GM20000 (cell line): ENCODE results near the gene SLC16A5.

Experiments
- DNase-seq: peaks from one replicate; pipeline ENCODE4 v3.0.0; 2012; ENCODE audit warnings: low spot score
- CTCF ChIP-seq: IDR thresholded peaks from 2 replicates; pipeline ENCODE4 v1.5.1; 2012; ENCODE audit warnings: mild to moderate bottlenecking, control low read depth; ENCODE audit errors: extremely low read depth, missing control alignments

The SLC16A5 gene

GRCh38 chr17:75102385-75102821 is 14.6 kb downstream of the SLC16A5 start:
- peak; percentile 62 for DNase-seq
- TF ChIP-seq CTCF: no peak

- TF ChIP-seq CTCF: no peak
- no peak for DNase-seq
These were observed 16.1 kb downstream of the SLC16A5 start for GRCh38 chr17:75103601-75104554.

- peak; percentile 75 for DNase-seq
- TF ChIP-seq CTCF: peak; percentile 63
These were observed 17.6 kb downstream of the SLC16A5 start for GRCh38 chr17:75105126-75106080.

GRCh38 chr17:75108193-75108592 is 20.4 kb downstream of the SLC16A5 start:
- no peak for TF ChIP-seq CTCF

GRCh38 chr17:75109046-75109406 is 21.3 kb downstream of the SLC16A5 start:
- no peak for DNase-seq
- no peak for TF ChIP-seq CTCF

More at GRCh38 chr17:75108193-75108592, 20.4 kb downstream of the SLC16A5 start:
- no peak for DNase-seq

- DNase-seq: peak; percentile 95
- TF ChIP-seq CTCF: no peak
These were observed 21.9 kb downstream of the SLC16A5 start, which contains the start of gene ARMC7 for GRCh38 chr17:75109407-75110233. TSS of gene ARMC7 (plus strand) at chr17:75109969. CDS start at chr17:75110289, 320 bp downstream.
